ENCODE data around the gene PSMD11.
"Not testable (repeated sequence)": the region's sequence is repeated elsewhere in the genome, so short reads cannot be mapped to it uniquely, and the experiment has no call there.

The PSMD11 gene

GRCh38 chr17:32520737-32521404, 76.6 kb downstream of the PSMD11 start:
- ChIA-PET POLR2A (no interaction called here), CTCF (interaction anchor here (1.5 kb wide), 1 partner anchor 37 kb away, joined by 5 read pairs; no protein-coding TSS in a partner anchor)
- DNase-seq (ENCODE audit: extremely low spot score) = no peak
- no peak for TF ChIP-seq CTCF (IDR thresholded peaks at IDR 0.05; ENCODE audit: control extremely low read depth, extremely low read depth, low read depth, missing control alignments)

DNA sequence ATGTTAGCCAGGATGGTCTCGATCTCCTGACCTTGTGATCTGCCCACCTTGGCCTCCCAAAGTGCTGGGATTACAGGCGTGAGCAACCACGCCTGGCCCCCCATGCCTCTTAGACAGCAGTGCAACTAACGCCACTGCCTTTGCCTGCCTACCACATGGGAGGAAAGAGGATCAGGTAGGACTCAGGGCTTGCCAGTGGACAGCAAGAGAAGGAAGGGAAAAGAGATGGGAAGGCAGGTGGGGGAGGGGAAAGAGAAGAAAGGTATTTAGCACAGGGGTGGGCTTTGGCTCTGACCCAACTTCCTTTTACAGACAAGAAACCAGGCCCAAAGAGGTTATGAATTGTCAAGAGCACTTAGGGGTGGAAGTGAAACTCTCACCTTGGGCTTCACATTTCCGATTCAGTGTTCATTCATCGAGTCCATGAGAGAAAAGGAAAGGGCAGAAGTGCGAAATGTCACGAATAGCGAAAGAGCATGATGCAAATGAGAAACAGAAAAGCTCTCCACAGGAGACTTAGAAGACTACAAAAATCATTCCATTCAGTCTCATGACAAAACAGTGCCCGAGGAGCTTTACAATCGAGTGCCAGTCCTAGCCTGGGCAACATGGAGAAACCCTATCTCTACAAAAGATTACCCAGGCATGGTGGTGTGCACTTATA, 78.8 kb downstream of the PSMD11 start:
- CTCF ChIA-PET = interaction anchor here (0.7 to 3.6 kb wide), 8 partner anchors 19 to 65 kb away, joined by 3 to 13 read pairs (median 7); partner anchors contain the start of gene CDK5R1
- peak; percentile 77 for DNase-seq (ENCODE audit: extremely low spot score)
- POLR2A ChIA-PET = interaction anchor here (0.7 to 1.9 kb wide), 5 partner anchors 12 to 50 kb away, joined by 3 to 14 read pairs (median 6); no protein-coding TSS in a partner anchor
- TF ChIP-seq CTCF (IDR thresholded peaks at IDR 0.05; ENCODE audit: control extremely low read depth, extremely low read depth, low read depth, missing control alignments) = no peak

DNA sequence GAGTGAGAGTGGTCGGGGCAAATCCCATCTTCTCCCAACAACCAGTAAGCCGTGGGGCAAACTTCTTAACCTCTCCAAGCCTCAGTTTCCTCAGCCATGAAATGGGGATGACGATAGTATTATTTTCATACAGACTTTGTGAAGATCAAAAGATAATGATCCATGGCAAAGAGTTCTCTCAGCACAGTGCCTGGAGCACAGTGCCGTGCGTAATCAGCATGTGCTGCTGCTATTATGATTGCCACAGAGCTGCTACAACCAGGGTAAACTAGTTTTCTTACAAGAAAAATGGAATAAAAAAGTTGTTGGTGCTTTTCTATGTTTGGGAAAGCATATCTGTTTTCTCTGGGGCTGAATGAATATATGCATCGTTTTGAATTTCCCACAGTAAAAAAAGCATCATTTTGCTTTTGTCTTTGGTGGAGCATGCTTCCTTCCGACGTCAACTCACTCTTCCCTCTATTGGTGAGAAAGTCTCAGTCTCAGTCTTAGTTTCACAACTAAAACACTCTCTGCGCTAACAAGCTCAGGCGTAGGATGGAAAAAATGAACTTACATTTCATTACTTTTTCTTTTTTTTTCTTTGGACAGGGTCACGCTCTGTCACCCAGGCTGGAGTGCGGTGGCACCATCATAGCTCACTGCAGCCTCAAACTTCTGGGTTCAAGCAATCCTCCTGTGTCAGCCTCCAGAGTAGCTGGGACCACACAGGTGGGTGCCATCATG, 79.7 kb downstream of the PSMD11 start:
- DNase-seq (ENCODE audit: extremely low spot score) = peak; percentile 74
- ChIA-PET POLR2A (interaction anchor here (0.7 to 1.9 kb wide), 9 partner anchors 13 to 51 kb away, joined by 3 to 14 read pairs (median 3); no protein-coding TSS in a partner anchor), CTCF (interaction anchor here (0.9 to 3.6 kb wide), 9 partner anchors 10 to 65 kb away, joined by 3 to 13 read pairs (median 10); partner anchors contain the start of gene CDK5R1)

DNA sequence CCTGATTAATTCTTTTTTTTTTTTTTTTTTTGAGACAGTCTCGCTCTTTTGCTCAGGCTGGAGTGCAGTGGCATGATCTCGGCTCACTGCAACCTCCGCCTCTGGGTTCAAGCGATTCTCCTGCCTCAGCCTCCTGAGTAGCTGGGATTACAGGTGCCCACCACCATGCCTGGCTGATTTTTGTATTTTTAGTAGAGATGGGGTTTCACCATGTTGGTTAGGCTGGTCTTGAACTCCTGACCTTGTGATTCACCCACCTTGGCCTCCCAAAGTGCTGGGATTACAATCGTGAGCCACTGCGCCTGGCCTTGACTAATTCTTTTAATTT, 80.2 kb downstream of the PSMD11 start:
- POLR2A ChIA-PET = interaction anchor here (0.7 to 1.9 kb wide), 8 partner anchors 14 to 45 kb away, joined by 3 to 14 read pairs (median 3); no protein-coding TSS in a partner anchor

More for the DNA sequence above, 79.7 kb downstream of the PSMD11 start:
- no peak for TF ChIP-seq CTCF (IDR thresholded peaks at IDR 0.05; ENCODE audit: control extremely low read depth, extremely low read depth, low read depth, missing control alignments)

GRCh38 chr17:32525122-32525521, 80.8 kb downstream of the PSMD11 start:
- CTCF ChIA-PET = interaction anchor here (1.3 to 3.6 kb wide), 7 partner anchors 8 to 66 kb away, joined by 3 to 13 read pairs (median 12); partner anchors contain the start of gene CDK5R1

More for the DNA sequence above, 80.2 kb downstream of the PSMD11 start:
- CTCF ChIA-PET = interaction anchor here (0.9 to 3.6 kb wide), 6 partner anchors 9 to 62 kb away, joined by 3 to 13 read pairs (median 12); partner anchors contain the start of gene CDK5R1
- DNase-seq (ENCODE audit: extremely low spot score) = not testable (repeated sequence)

DNA sequence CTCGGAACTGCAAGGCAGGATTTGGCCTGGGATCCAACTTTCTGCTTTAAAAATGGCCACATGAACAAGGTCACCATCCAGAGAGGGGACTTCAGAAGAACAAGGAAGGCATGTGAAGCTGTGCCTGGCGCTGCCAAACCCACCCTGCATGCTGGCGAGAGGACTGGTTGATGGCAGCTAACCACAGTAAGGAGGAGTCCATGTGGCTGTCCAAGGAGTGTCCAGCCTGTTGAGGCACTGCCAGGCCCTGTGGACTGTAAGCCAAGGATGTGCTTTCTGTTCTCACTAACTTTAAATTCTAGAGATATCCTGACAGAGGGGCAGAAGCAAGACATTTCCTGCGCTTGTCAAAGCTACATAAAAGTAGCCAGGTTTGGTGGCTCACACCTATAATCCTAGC, 82.8 kb downstream of the PSMD11 start:
- no peak for DNase-seq (ENCODE audit: extremely low spot score)
- POLR2A ChIA-PET = no interaction called here
- TF ChIP-seq CTCF (IDR thresholded peaks at IDR 0.05; ENCODE audit: control extremely low read depth, extremely low read depth, low read depth, missing control alignments) = no peak
- CTCF ChIA-PET = interaction anchor here (1.0 to 2.3 kb wide), 9 partner anchors 9 to 132 kb away, joined by 3 to 11 read pairs (median 3); no protein-coding TSS in a partner anchor

More at GRCh38 chr17:32525122-32525521, 80.8 kb downstream of the PSMD11 start:
- POLR2A ChIA-PET = interaction anchor here (0.8 kb wide), 1 partner anchor 43 kb away, joined by 3 read pairs; no protein-coding TSS in a partner anchor
- no peak for DNase-seq (ENCODE audit: extremely low spot score)
- TF ChIP-seq CTCF (IDR thresholded peaks at IDR 0.05; ENCODE audit: control extremely low read depth, extremely low read depth, low read depth, missing control alignments) = no peak

Data from GM10248 (cell line).